ENCODE data around the gene GABBR1.

GABBR1 gene

DNA sequence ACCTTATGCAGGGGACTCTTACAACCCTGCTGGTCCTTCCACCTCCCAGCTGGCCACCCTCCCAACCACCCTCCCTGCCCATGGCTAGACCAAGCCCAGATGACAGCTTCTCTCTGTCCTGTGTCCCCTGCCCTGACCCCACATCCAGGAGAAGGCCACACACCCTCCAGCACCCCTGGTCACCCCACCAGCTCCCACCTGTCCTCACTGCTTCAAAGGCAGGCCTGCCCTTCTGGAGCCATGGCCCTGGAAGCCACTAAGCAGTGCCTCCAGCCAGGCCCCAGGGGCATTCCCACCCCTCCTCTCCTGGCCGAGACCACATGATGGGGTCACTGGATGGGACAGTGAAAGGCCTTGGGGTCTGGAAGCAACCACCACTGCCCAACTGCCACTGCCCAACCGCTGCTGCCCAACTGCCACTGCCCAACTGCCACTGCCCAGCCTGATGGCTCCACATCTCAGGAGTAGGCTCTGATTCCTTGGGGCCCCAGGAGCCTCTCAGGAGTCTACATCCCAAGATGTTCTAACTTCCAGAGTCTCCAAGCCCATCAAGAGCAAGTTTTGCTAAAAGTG lies 103.9 kb downstream of the GABBR1 start:
- DNase-seq (ENCODE audit: low read depth in 4 of 4, low spot score in 1 of 4): no peak

GRCh38 chr6:29528300-29528931 lies 104.6 kb downstream of the GABBR1 start:
- no peak for DNase-seq (ENCODE audit: low read depth in 4 of 4, low spot score in 1 of 4)

DNA sequence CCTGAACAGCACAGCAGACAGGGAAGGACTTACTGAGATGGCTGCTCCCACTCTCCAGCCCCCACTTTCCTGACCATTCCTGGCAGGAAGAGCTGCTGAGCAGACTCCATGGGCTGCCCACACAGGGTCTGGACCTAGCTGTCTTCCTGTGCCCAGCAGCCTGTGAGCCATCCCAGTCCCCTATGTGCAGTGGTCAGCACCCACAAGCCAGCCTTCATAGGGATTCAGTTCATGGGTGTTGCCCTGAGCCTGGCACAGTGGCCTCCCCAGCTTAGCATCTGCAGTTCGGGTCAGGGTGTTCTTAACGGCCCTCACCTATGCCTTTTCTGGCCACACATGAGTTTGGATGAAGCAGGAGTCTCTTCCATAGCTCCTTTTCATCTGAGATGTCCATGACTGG lies 105.4 kb downstream of the GABBR1 start:
- DNase-seq (ENCODE audit: low read depth in 4 of 4, low spot score in 1 of 4): no peak

GRCh38 chr6:29527126-29527525 lies 105.9 kb downstream of the GABBR1 start:
- no peak for DNase-seq (ENCODE audit: low read depth in 4 of 4, low spot score in 1 of 4)

DNA sequence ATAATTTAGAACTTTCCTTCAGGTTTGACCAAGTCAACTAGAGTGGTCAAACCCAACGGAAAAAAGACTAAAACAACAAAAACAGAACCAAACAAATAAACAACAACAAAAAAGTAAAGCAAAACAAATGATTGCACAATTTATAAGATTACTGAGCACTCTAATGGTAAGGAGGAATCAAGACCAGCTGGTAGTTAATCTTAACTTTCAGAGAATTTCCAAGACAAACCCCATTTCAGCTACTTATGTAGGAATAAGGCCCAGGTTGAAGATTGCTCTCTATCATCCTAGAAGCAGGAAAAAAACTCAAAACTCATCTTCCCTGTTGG lies 107.7 kb downstream of the GABBR1 start:
- DNase-seq (ENCODE audit: low read depth in 4 of 4, low spot score in 1 of 4): no peak

DNA sequence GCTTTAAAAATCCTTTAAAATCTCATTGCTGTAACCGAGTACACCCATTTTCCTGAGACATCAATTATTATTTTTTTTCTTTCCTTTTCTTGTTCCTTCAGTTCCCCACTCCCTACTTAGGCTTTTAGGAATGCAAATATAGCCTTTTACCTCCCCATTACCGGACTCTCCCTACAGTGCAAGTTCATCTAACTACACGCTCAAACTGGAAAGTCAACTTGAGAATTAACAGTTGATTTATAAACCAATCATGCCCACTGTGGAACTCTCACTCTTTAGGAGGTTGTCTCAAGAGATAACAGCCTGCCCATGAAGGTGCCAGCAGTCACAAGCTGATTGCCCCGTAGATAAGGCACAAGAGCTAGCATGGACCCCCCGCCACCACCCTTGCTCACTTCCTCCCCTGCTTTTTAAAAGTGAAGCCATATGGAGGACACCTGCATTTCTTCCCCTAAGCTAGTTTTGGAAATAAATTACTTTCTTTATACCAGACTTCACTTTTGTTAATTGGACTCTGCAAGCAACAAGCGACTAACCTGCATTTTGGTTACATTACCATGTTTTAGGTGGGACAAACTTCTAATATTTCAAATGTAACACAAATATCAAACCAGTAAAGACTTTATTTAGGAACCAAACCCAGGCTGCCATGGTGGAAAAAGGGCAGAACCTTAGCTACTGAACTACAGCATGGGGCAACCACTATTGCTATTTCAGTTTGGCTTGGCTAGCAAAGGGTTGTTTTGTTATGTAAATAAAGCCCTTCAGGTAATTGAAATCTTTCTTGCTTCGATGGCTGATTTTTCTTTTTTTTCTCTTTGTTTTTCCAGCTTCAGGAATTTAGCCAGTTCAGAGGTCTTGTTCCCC lies 108.3 kb downstream of the GABBR1 start:
- DNase-seq (ENCODE audit: low read depth in 4 of 4, low spot score in 1 of 4): no peak

DNA sequence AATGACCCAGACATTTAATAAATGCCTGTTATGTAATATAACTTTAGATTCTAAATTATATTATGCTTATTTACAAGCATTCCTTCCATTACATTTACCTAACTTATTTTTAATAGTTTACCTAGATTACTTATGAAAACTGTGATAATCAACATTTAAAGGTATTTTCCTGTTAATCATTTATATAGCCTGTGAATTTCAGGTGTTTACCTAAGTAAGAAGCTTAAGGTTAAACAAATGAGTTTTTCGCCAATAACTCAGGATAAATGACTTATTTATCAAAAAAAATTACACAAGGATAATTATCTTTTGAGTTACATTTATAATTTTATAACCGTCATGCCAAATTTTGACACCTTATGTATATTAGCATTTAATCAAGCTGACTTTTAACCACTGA lies 108.9 kb downstream of the GABBR1 start:
- DNase-seq (ENCODE audit: low read depth in 4 of 4, low spot score in 1 of 4): no peak

DNA sequence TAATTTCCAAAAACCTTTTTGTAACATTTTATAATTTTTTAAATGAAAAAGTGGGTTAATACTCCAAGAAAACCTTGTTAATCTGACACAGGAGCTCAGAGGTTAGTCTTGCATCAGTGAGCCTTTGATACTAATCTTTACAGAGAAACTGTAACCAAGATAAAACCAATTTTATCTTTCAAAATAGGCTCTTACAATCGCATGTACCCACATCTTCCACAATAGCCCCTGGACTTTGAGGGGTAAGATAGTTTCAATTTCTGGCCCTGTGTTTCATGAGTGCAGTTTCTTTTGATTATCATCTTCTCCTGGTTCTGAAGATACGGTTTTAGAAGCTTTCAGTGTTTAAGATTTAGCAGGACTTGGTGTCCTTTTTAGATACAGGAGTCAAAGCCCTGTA lies 110.8 kb downstream of the GABBR1 start:
- no peak for DNase-seq (ENCODE audit: low read depth in 4 of 4, low spot score in 1 of 4)

GRCh38 chr6:29521006-29521680 lies 111.8 kb downstream of the GABBR1 start:
- DNase-seq (ENCODE audit: low read depth in 4 of 4, low spot score in 1 of 4): no peak

GRCh38 chr6:29520232-29520631 lies 112.8 kb downstream of the GABBR1 start:
- no peak for DNase-seq (ENCODE audit: low read depth in 4 of 4, low spot score in 1 of 4)

GRCh38 chr6:29519291-29520010 lies 113.5 kb downstream of the GABBR1 start:
- DNase-seq (ENCODE audit: low read depth in 4 of 4, low spot score in 1 of 4): no peak

GRCh38 chr6:29517728-29518440 lies 115.1 kb downstream of the GABBR1 start:
- no peak for DNase-seq (ENCODE audit: low read depth in 4 of 4, low spot score in 1 of 4)

DNA sequence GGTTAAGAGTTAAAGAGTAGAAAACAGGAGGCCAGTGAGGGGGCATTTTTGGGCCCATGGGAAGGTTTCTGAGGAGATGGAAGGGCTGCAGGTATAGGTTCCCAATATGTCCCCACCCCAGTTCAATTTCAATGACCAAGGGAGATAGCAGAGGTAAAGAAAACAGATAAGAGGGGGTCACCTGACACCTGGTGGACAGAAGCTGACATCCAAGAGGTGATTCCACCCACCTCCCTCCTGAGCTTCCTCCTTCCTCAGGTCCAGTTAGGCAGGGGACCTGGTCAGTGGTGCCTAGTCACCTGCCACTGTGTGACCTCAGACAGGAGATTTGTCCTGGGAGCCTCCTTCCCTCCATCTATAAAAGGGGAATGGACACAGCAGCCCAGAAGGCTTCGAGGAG lies 115.7 kb downstream of the GABBR1 start:
- no peak for DNase-seq (ENCODE audit: low read depth in 4 of 4, low spot score in 1 of 4)

- DNase-seq (ENCODE audit: low read depth in 4 of 4, low spot score in 1 of 4): peak in 1 of 4 experiments; percentile 4
Observed at GRCh38 chr6:29516108-29516507, 116.9 kb downstream of the GABBR1 start.

GRCh38 chr6:29510746-29511300 lies 122.2 kb downstream of the GABBR1 start:
- no peak for DNase-seq (ENCODE audit: low read depth in 4 of 4, low spot score in 1 of 4)

GRCh38 chr6:29510202-29510601 lies 122.8 kb downstream of the GABBR1 start:
- DNase-seq (ENCODE audit: low read depth in 4 of 4, low spot score in 1 of 4): no peak

All from stimulated activated CD4-positive, alpha-beta T cell treated with anti-CD3 and anti-CD28 coated beads, Interleukin-1b, Interleukin-23, amount 100 ng/mL, for 24 hours (primary cell).